H1 (cell line): ENCODE measurements around the gene FGD6. TPM values are rescaled to one million over a fixed set of nuclear protein-coding genes. Genes with fewer than 3 reads are reported as not detected.

Source experiments
- CTCF ChIA-PET: fragments of 300-600 bp; sonication (Branson Sonifier 250); formaldehyde crosslinking; loops from one replicate; lab custom pipeline; 2021; ENCODE audit not compliant: partially characterized antibody; lab: Charles Lee
- POLR2A ChIA-PET: fragments of 300-600 bp; sonication (Branson Sonifier 250); formaldehyde crosslinking; loops from one replicate; lab custom pipeline; 2021; ENCODE audit warnings: inconsistent platforms; ENCODE audit not compliant: partially characterized antibody; lab: Charles Lee
- DNase-seq, 2 experiments: peaks; one replicate each; pipeline versions ENCODE4 v3.0.0 to v3.0.0-alpha.2; 2010 to 2022; ENCODE audit warnings: low spot score in 2 of 2, low read depth in 1 of 2, mixed read lengths in 1 of 2
- FAIRE-seq: peaks from 2 replicates; lab custom pipeline; 2011; peaks lifted over from hg19 to GRCh38; lab: Jason Lieb, UNC
- H2AFZ ChIP-seq: 2 replicates; pipeline ENCODE4 v1.8.1; 2012; ENCODE audit warnings: low read length, inconsistent platforms
- H2AK5ac ChIP-seq: 2 replicates; pipeline ENCODE4 v1.6.1; 2013; ENCODE audit warnings: low read depth, low read length
- H2BK120ac ChIP-seq: replicated peaks from 2 replicates; pipeline ENCODE3; 2013; ENCODE audit warnings: low read depth, low read length, inconsistent platforms
- H2BK12ac ChIP-seq: 2 replicates; pipeline ENCODE4 v1.6.1; 2013; ENCODE audit warnings: low read depth, low read length
- H2BK15ac ChIP-seq: 2 replicates; pipeline ENCODE4 v1.6.1; 2013; ENCODE audit warnings: low read length
- H2BK20ac ChIP-seq: 2 replicates; pipeline ENCODE4 v1.6.1; 2013; ENCODE audit warnings: low read length
- H2BK5ac ChIP-seq: 2 replicates; pipeline ENCODE4 v1.6.1; 2013; ENCODE audit warnings: low read depth, low read length
- H3K14ac ChIP-seq: 2 replicates; pipeline ENCODE4 v1.6.1; 2013; ENCODE audit warnings: inconsistent platforms; ENCODE audit not compliant: insufficient read length
- H3K18ac ChIP-seq: 2 replicates; pipeline ENCODE4 v1.6.1; 2013; ENCODE audit warnings: low read length; ENCODE audit errors: extremely low read depth
- H3K23ac ChIP-seq: 2 replicates; pipeline ENCODE4 v1.6.1; 2013; ENCODE audit warnings: inconsistent platforms; ENCODE audit not compliant: insufficient read length
- H3K23me2 ChIP-seq: 2 replicates; pipeline ENCODE4 v1.6.1; 2013; ENCODE audit warnings: low read depth, low read length
- H3K27ac ChIP-seq: 2 replicates; pipeline ENCODE4 v1.6.1; 2011; ENCODE audit warnings: low read depth, low read length, inconsistent platforms
- H3K27me3 ChIP-seq, 4 experiments: replicated peaks in 1 of 4; 1 replicate in 1 of 4; 2 replicates in 3 of 4; pipeline versions ENCODE4 v1.6.1 to v1.8.1; 2011 to 2013; ENCODE audit warnings: low read length in 3 of 4, mild to moderate bottlenecking in 3 of 4, inconsistent platforms in 2 of 4, mixed read lengths in 2 of 4, moderate library complexity in 1 of 4; ENCODE audit not compliant: control insufficient read depth in 3 of 4, insufficient read depth in 3 of 4; ENCODE audit errors: extremely low read depth in 1 of 4
- H3K36me3 ChIP-seq, 4 experiments: 2 replicates each; pipeline versions ENCODE4 v1.6.1 to v1.8.1; 2011 to 2013; ENCODE audit warnings: mild to moderate bottlenecking in 4 of 4, low read length in 3 of 4, moderate library complexity in 2 of 4, control low read depth in 1 of 4, inconsistent platforms in 1 of 4; ENCODE audit not compliant: insufficient read depth in 4 of 4, control insufficient read depth in 2 of 4
- H3K4ac ChIP-seq: replicated peaks from 2 replicates; pipeline ENCODE3; 2013; ENCODE audit warnings: low read length, low read depth, mixed read lengths, inconsistent platforms; ENCODE audit not compliant: insufficient read length
- H3K4me1 ChIP-seq, 4 experiments: replicated peaks in 1 of 4; 1 replicate in 1 of 4; 2 replicates in 3 of 4; pipeline versions ENCODE4 v1.6.1 to v1.8.1; 2011 to 2013; ENCODE audit warnings: low read length in 3 of 4, inconsistent platforms in 2 of 4, mixed read lengths in 1 of 4; ENCODE audit not compliant: insufficient read depth in 4 of 4, control insufficient read depth in 3 of 4
- H3K4me2 ChIP-seq, 2 experiments: 2 replicates each; pipeline versions ENCODE4 v1.6.1 to v1.8.1; 2011 to 2013; ENCODE audit warnings: low read depth in 2 of 2, low read length in 2 of 2, control low read depth in 1 of 2, inconsistent platforms in 1 of 2, mild to moderate bottlenecking in 1 of 2; ENCODE audit not compliant: insufficient read depth in 1 of 2
- H3K4me3 ChIP-seq, 4 experiments: fragments of 200-600, 300-600 bp in 1 of 4; sonication (generic), shearing (Covaris generic), sonication (Bioruptor Twin) in 1 of 4; 2 replicates each; pipeline versions ENCODE4 v1.5.1 to v1.8.1; 2011 to 2016; ENCODE audit warnings: low read length in 4 of 4, low read depth in 3 of 4, control low read depth in 2 of 4, inconsistent platforms in 2 of 4, mild to moderate bottlenecking in 2 of 4, mixed read lengths in 1 of 4, moderate library complexity in 1 of 4; ENCODE audit not compliant: insufficient read depth in 2 of 4; ENCODE audit errors: extremely low read depth in 1 of 4
- H3K56ac ChIP-seq: replicated peaks from 2 replicates; pipeline ENCODE3; 2013; ENCODE audit warnings: low read depth, mild to moderate bottlenecking, mixed read lengths, low read length, inconsistent platforms; ENCODE audit not compliant: insufficient read length
- H3K79me1 ChIP-seq: 2 replicates; pipeline ENCODE4 v1.6.1; 2013; ENCODE audit warnings: low read depth, low read length, control low read depth
- H3K79me2 ChIP-seq, 2 experiments: 2 replicates each; pipeline versions ENCODE4 v1.6.1 to v1.8.1; 2012 to 2013; ENCODE audit warnings: low read length in 2 of 2, mild to moderate bottlenecking in 2 of 2, inconsistent platforms in 1 of 2; ENCODE audit not compliant: insufficient read depth in 2 of 2, control insufficient read depth in 1 of 2
- H3K9ac ChIP-seq, 4 experiments: replicated peaks in 1 of 4; 1 replicate in 1 of 4; 2 replicates in 3 of 4; pipeline versions ENCODE4 v1.6.1 to v1.8.1; 2011 to 2013; ENCODE audit warnings: low read depth in 3 of 4, low read length in 3 of 4, control low read depth in 2 of 4, mild to moderate bottlenecking in 2 of 4, moderate library complexity in 2 of 4, inconsistent platforms in 1 of 4; ENCODE audit errors: extremely low read depth in 1 of 4
- H3K9me3 ChIP-seq, 2 experiments: 2 replicates each; pipeline versions ENCODE4 v1.6.1 to v1.8.1; 2012 to 2013; ENCODE audit warnings: mild to moderate bottlenecking in 2 of 2, moderate library complexity in 2 of 2, control low read depth in 1 of 2, inconsistent platforms in 1 of 2, low read depth in 1 of 2, low read length in 1 of 2, mixed read lengths in 1 of 2; ENCODE audit not compliant: insufficient read depth in 2 of 2
- H4K20me1 ChIP-seq, 2 experiments: replicated peaks in 1 of 2; 2 replicates each; pipeline versions ENCODE3 to v1.8.1; 2011 to 2013; ENCODE audit warnings: inconsistent platforms in 2 of 2, low read length in 2 of 2, mild to moderate bottlenecking in 1 of 2; ENCODE audit not compliant: insufficient read depth in 2 of 2, control insufficient read depth in 1 of 2
- H4K5ac ChIP-seq: 2 replicates; pipeline ENCODE4 v1.6.1; 2013; ENCODE audit warnings: low read length, low read depth, mixed read lengths, inconsistent platforms; ENCODE audit not compliant: insufficient read length
- H4K8ac ChIP-seq: 2 replicates; pipeline ENCODE4 v1.8.0; 2013; ENCODE audit warnings: mild to moderate bottlenecking, moderate library complexity, low read length, inconsistent platforms; ENCODE audit not compliant: insufficient read depth; ENCODE audit errors: extremely low read depth
- H4K91ac ChIP-seq: replicated peaks from 2 replicates; pipeline ENCODE3; 2013; ENCODE audit warnings: low read length, mixed read lengths, inconsistent platforms; ENCODE audit not compliant: insufficient read length
- RNF2 ChIP-seq: fragments of 200-900, 300-1000 bp; sonication (generic); IDR thresholded peaks from 2 replicates; pipeline ENCODE4 v1.7.1; 2016; ENCODE audit warnings: borderline replicate concordance, low read depth, mild to moderate bottlenecking, antibody characterized with exemption, low read length; ENCODE audit not compliant: poor library complexity, severe bottlenecking; ENCODE audit errors: missing control alignments
- WGBS, 2 experiments: shearing (Covaris generic) in 1 of 2; methylation state at CpG; one replicate each; pipeline versions ENCODE4 v1.1.6 to v1.1.7; 2013 to 2015; ENCODE audit warnings: low lambda C conversion rate in 2 of 2, mixed read lengths in 2 of 2, inconsistent platforms in 1 of 2, low coverage in 1 of 2, missing lambda C conversion rate in 1 of 2; ENCODE audit not compliant: insufficient replicate concordance in 2 of 2, insufficient coverage in 1 of 2, insufficient read length in 1 of 2; ENCODE audit errors: extremely low coverage in 1 of 2, missing lambda C conversion rate in 1 of 2; 5-methylcytosine and 5-hydroxymethylcytosine counted together
- polyA plus RNA-seq, 7 experiments: library from polyadenylated mRNA; depleted of rRNA in 3 of 7; stranded (reverse) in 5 of 7; unstranded in 2 of 7; fragments of >200 nt in 5 of 7; fragments of 200-250 nt in 2 of 7; gene quantifications; 1 replicate in 5 of 7; 2 replicates in 1 of 7; 4 replicates in 1 of 7; pipeline versions ENCODE4 v1.2.1 to v1.2.3, GENCODE V29; 2011 to 2013; ENCODE audit warnings: missing spikeins in 2 of 7, mixed read lengths in 2 of 7
- total RNA-seq: library from RNA; stranded (reverse); fragmentation: NEBNext Ultra II Directional; extraction: Animal tissue kit (Norgen Biotek cat#: 25700); gene quantifications from 2 replicates; pipeline ENCODE4 v1.2.1, GENCODE V29; 2021

The FGD6 gene
- total and polyA plus RNA-seq, 2 of the 8 experiments (the other 6 are each of a cell fraction or from before 2014, with no cell fraction given), result 12.2 to 24.3 TPM

GRCh38 chr12:95257541-95257940 is 40.3 kb upstream of the FGD6 start:
- FAIRE-seq (peak; percentile 70), DNase-seq (peak in 1 of 2 experiments; percentile 9)
- Histone ChIP-seq H3K14ac (no peak overlapping the region), H4K5ac (peak overlapping the region; percentile 57), H3K79me1 (no peaks in the 10 kb centered on the region), H3K9ac (no peak overlapping the region), H3K18ac (no peak overlapping the region), H3K56ac (no peak overlapping the region), H2BK120ac (no peak overlapping the region), H3K23ac (no peak overlapping the region), H3K4ac (no peak overlapping the region), H3K4me2 (peak overlapping the region; percentile 19 to 38; a peak in 1 of 4 replicates), H3K4me3 (peak overlapping the region in 1 of 4 experiments; percentile 29; a peak in 1 of 8 replicates), H4K91ac (no peak overlapping the region), H2BK15ac (no peak overlapping the region), H3K36me3 (peaks cover 0 to 26% (median 7%) of the 10 kb centered on the region in 4 experiments; a peak in 3 of 8 replicates), H3K27ac (no peak overlapping the region), H3K4me1 (peaks cover 0 to 8% (median 3%) of the 10 kb centered on the region in 4 experiments; a peak in 3 of 7 replicates), H2AK5ac (no peak overlapping the region), H3K79me2 (0 out of 4 replicates have a peak, but pooled peaks cover 0 to 7% of the 10 kb centered on the region in 2 experiments), H4K20me1 (no peaks in the 10 kb centered on the region), H4K8ac (no peak overlapping the region), H2BK5ac (no peak overlapping the region), H3K9me3 (no peaks in the 10 kb centered on the region), H2AFZ (no peak overlapping the region), H3K27me3 (no peaks in the 10 kb centered on the region), H2BK12ac (no peak overlapping the region), H3K23me2 (no peaks in the 10 kb centered on the region), H2BK20ac (no peak overlapping the region)
- POLR2A ChIA-PET, result interaction anchor here (1.1 kb wide), 1 partner anchor 11 kb away, joined by 4 read pairs; no protein-coding TSS in a partner anchor
- 22% methylated on average over 3 of the region's 3 CpGs; no CpG with 5 or more reads in 1 of the 2 experiments for WGBS, 2 experiments
- CTCF ChIA-PET, result interaction anchor here (1.1 kb wide), 1 partner anchor 92 kb away, joined by 4 read pairs; no protein-coding TSS in a partner anchor
- no peak for TF ChIP-seq RNF2
